HG03558 (cell line): Measurements from ENCODE around the gene SYS1.

Experiments used
- ATAC-seq: cut with Tn5 transposase; IDR thresholded peaks from one replicate; pipeline ENCODE4 v1.9.1; 2021; ENCODE audit warnings: moderate number of reproducible peaks; ENCODE audit not compliant: unreplicated experiment; ENCODE audit errors: extremely low read depth

SYS1 gene

DNA sequence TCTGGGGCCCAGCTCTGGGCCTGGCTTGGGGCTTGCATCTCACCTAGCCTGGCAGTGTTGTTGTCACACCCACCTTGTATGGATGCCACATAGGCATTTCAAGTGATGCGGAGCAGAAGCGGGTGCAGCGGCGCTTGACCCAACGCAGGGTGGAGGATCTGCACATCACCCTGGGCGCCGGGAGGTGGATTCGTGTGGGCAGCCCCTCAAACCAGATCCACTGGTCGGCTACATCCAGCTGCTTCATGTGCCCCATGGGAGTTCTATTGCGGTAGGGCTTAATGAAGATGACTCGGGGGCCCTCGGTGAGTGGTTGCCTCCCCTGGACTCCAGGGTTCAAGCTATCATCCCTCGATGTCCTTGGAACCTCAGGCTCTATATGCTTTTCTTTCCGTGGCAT is 12.0 kb downstream of the SYS1 start:
- ATAC-seq, result no peak

DNA sequence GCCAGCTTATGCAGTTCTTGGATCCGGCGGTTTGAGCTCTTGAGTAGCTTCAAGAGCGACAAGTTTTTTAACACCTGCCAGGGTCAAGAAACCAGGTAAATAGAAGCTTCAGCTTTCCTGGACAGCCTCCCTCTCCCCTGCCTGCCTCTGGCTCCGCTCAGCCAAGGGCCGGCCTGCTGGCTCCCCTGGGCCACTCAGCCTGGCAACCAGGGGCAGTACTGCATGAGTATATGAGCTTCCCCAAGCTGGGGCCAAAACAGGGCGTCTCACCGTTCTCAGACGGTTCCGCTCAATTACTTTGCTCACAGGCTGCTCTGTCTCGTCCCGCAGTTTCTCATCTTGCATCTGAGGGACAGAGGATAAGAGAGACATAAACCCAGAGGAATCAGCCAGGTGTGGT is 14.3 kb downstream of the SYS1 start:
- ATAC-seq, result no peak

DNA sequence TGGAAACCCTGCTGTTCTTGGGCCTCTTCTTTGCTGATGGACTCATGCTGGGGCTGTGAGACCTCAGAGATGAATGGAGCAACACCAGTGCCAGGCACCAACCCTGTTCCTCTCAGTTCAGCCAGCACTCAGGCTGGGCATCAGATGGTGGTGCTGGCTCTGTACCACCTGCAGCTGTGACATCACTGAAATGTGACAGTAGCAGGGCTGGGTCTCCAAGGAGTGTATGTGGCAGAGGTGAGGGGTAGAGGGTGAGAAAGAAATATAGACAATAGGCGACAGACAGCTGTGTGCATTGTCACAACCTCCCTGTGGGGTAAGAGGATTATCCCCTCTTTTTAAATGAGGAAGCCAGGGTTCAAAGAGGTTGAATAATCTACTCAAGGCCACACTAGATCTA is 15.2 kb downstream of the SYS1 start, which contains the start of gene TP53TG5:
TSS of gene TP53TG5 (minus strand) at position 135 of the 400 bp plus-strand sequence. CDS start at position 46, 89 bp downstream.
- no peak for ATAC-seq

DNA sequence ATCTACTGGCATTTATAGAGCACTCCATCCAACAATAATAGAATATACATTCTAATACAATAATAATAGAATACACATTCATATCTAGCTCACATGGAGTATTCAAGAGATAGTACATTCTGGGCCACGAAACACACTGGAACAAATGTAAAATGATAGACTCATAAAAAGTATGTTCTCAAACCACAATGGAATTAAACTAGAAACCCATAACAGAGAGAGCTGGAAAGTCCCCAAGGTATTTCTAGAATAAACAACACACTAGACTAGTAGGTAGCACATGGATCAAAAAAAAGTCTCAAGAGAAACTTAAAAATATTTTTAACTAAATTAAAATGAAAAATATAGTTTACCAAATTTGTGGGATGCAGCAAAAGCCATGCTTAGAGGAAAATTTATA is 24.3 kb downstream of the SYS1 start:
- ATAC-seq, result no peak

DNA sequence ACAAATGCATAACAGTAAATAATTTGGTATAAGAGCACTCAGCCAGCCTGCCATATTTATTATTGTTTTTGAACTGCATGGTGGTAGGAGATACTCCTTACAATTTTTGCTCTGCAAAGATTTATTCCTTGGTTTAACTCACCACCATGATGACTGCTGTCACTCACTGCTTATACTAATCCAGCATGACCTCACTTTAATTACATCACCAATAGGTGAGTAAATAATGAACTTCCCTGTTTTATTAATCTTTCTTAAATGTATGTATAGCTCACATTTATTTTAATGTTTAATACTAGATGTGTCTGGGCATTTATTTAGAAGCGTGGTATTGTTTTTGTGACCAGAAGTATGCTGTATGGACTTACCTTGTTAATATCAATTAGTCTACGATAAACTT is 28.0 kb downstream of the SYS1 start:
- no peak for ATAC-seq

DNA sequence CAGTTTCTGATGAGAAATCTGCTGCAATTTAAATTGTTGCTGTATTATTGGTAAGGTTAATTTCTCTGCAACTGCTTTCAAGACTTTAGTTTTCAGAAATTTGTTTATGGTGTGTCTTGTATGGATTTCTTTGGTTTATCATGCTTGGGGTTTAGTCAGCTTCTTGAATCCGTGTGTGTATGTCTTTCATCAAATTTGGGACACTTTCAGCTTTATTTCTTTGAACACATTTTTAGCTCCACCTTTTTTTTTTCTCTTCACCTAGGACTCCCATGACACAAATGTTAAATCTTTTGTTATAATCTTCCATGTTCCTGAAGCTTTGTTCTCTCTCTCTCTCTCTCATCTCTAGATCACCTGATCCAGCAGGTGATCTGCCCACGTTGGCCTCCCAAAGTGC is 28.6 kb downstream of the SYS1 start:
- no peak for ATAC-seq

DNA sequence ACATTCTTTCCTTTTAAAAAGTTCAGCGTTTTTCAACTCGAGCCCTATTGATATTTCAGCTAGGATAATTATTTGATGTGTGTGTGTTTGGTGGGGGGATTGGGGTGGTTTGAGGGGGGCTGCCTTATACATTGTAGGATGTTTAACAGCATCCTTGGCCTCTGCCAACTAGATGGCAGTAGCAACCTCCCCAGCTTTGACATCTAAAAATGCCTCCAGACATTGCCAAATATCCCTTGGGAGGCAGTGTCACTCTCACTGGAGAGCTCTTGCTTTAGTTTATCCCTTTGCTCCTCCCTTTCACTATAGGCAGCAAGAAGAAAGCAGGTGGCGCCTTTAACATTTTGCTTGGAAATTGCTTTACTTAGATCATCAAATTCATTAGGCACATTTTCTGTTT is 29.8 kb downstream of the SYS1 start:
- ATAC-seq, result no peak

DNA sequence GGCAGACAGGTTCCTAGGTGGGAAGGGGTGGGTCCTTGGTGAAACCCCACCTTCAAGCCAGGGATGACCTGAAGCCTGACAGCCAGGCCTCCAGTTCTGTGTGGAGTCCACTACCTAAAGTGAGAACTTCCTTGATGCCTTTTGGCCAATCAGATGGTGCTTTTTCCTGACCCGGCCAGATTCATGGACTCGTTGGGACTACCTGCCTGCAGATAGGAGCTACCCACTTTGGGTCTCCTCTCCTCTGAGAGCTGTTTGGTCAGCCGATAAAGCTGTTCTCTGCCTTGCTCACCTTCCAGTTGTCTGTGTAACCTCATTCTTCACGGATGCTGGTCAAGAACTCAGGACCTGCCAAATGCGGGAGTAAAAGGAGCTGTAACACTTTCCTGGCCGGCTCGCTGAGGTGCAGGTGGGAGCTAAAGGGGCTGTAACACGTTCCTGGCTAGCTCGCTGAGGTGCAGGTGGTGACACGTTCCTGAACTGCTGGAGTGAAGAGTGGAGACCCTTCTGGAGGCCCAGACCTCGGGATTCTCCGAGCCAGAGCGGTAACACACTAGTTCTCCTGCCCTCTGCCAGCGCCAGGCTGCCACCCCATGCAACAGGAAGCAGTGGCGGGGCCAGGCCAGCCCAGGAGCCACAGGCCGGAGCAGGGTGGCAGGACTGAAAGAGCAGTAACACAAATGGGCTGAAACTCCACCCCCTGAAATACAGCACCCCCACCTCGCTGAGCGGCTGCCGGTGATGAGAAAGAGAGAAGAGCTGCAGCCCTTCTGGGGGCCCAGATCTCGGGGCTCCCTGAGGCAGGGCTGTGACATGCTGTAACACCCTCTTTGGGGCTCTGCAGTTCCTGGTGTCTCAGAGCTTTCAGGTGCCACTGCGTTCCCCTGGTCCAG is 31.5 kb downstream of the SYS1 start:
- no peak for ATAC-seq

DNA sequence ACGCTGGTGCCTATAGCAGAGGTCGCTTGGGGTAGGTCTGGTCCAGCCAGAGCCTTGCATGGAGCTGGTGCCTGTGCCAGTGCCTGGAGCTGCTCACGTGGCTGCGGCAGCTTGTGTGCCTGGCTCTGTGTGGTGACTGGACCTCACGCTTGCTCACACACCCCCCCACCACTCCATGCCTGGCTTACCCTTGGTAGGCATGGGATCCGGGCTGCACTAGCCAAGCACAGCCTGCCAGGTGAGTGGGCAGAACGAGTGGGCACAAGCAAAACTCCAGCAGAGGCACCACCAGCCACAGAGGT is 32.1 kb downstream of the SYS1 start:
- no peak for ATAC-seq

DNA sequence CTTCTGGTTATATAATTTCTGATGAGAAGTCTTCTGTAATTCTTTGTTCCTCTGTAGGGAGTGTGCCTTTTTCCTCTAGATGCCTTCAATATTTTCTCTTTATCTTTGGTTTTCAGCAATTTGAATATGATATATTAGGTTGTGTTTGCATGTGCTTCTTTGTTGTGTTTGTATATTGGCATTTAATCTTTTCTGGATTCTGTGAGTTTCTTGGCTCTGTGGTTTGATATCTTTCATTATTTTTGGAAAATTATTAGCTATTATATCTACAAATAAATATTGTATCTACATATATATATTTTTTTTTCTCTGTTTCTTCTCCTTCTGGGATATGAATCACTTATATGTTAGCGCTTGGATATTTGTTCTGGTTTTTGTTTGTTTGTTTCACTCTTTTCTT is 36.1 kb downstream of the SYS1 start:
- no peak for ATAC-seq

DNA sequence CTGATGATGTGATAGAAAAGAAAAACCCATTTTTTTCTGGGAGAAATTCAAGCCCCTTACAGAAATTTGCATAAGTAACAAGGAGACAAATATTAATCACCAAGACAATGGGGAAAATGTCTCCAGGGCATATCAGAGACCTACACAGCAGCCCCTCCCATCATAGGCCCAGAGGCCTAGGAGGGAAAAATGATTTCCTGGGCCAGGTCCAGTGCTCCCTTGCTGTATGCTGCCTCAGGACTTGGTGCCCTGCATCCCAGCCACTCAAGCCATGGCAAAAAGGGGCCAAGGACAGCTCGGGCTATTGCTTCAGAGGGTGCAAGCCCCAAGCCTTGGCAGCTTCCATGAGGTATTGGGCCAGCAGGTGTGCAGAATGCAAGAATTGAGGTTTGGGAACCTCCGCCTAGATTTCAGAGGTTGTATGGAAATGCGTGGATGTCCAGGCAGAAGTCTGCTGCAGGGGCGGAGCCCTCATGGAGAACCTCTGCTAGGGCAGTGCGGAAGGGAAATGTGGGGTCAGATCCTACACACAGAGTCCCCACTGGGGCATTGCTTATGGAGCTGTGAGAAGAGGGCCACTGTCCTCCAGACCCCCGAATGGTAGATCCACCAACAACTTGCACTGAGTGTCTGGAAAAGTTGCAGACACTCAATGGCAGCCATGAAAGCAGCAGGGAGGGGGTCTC is 37.5 kb downstream of the SYS1 start:
- ATAC-seq, result no peak

DNA sequence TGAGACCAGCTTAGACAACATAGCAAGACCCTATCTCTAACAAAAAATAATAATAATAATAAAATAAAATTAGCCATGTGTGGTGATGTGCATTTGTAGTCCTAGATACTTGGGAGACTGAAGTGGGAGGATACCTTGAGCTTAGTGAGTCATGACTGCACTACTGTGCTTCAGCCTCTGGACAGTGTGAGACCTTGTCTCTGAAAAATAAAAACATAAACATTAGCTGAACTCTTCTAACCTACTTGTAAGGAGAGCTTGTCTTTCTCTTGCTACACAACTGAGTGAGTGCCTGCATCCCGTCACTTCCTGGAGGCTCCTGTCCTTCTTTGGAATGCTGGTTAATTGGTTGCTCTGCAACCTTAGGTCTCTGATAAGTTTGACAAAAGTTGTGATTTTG is 40.0 kb downstream of the SYS1 start:
- ATAC-seq, result no peak

DNA sequence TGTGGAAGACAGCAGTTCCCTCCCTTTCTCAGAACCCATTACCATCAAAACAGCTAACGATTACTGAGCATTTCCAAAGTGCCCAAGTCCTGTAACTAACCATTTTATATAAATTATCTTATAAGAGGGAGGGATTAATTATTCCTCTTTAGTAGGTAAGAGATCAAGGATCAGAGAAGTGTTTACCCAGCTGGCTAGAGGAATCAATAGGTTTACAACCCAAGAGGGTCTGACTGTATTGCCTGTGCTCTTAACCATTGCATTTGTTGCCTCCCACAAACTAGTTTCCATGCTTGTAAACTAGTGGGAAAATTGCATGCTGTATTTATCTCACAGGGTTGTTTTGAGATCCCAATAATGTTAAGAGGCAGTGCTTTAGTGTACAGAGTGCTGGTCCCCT is 41.5 kb downstream of the SYS1 start:
- no peak for ATAC-seq

DNA sequence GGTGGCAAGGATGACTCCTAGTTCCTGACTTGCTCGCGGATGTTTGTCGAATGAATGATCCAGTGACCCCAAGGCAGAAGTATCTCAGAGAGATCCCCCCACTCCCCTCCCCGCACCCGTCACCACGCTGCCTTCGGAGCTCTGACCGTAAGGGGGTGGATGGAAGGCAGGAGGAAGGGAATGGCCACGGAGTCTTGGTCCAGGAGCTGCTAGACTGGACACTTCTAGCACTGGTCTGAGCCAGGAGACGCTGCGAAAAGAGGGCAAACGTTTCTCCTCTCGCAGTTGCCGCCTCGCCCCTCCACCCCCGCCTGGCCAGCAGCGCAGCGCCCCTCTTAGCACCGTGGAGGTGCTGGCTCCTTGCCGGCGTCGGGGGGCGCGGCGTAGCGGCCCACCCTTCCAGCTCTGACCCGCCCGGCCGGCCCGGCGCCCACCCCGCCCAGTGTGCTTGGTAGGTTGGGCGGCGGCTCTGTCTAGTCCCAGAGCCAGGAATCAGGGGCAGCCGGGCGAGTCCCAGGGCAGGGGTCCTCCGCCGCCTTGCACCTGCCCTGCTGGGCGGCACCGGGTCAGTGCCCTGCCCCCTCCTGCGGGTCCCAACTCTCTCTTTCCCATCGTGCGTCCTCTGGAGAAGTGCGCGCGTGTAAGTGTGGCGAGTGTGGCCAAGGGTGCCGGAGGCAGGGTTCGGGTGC is 42.8 kb downstream of the SYS1 start:
- ATAC-seq, result no peak

DNA sequence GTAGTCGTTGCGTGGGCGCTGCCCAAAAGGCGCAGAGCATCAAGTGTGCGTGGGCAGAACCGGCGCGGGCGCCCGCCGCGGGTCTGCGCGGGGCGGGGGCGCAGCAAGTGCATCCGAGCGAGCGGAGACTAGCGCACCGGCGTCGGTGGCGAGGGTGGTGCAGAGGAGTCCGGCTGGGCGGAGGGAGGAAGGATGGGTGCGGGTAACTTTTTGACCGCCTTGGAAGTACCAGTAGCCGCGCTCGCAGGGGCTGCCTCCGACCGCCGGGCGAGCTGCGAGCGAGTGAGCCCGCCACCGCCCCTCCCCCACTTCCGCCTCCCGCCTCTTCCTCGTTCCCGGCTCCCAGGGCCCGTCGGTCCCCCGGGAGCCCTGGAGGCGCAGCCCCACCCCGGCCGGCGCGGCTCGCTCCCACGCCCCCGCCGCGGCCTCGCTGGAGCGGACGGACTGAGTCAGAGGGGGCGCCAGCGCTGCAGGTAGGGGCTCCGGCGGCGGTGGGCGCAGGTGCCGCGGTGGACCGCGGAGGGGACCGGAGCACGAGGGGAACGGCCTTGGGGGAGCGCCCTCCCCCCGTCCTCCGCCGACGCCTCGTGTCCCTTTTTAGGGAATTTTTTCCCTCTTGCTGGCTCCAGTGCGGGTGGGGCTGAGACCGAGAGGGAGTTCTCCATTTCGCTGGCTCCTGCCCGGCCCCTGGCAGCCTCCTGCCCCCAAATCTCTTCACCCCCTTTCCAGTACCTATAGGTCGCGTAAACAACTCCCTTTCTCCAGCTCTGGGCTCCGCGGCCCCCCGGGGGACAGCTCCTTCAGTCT is 43.5 kb downstream of the SYS1 start:
- ATAC-seq, result no peak

DNA sequence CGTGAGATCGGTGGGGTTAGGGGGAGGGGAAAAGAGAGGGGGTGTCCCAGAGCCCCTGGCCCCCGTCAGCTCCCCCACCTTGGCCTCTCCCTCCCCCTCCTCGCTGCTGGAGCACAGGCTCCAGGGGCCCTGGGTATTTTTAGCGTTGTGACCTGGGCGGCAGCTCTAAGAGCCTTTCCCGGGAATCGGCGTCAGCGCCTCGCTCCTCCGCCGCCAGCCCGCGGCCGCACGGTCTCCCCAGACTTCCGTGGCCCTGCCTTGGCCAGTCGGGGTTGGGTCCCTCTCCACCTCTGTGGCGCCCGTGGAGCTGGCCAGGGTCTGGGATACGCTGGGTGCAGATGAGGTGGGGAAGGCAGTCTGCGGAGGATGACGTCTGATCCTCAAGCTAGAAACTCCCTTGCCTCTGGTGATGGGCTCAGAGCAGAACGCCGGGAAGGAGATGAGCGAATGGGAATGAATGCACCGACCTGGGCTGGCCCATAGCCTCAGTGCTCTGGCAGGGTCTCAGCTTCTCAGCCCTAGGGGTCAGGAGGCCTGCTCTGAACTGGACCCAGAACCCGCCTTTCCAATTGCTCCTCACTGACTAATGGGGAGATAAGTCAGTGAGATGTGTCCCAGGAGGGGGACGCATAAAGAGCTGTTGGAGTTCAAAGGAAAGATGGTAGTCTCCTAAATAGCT is 44.2 kb downstream of the SYS1 start:
- no peak for ATAC-seq

DNA sequence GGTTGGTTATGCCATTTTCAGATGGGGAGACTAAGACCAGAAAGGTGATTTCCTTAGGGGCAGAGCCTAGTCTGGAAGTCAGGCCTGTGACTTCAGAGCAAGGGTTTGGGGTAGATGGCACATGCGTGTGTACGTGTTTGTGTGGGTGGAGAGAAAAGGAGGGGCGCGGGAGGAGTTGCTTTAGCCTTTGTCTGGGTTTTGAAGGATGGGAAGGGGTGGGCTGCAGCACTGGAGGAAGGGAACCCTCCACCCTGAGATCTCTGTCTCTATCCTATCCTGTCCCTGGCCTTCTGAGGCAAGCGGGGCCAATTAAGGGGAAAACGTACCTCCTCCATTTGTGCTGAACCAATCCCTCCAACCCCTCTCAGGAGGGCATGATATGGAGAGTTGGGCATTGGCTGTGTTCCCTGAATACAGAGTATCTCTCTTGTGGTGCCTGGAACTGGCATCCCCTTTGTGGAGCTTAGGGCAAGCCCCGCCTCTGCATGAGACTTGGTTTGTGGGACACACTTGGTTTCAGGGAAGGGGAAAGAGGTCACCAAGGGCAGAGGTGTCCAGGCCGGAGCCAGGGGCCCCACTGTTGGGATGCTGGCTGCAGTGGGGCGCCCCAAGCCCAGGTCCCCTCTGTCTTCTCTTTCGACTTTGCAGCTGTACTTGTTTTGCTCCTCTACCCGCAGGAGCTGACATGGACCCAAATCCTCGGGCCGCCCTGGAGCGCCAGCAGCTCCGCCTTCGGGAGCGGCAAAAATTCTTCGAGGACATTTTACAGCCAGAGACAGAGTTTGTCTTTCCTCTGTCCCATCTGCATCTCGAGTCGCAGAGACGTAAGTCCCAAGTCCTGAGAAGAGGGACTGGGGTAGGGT is 45.1 kb downstream of the SYS1 start, which contains the start of gene DBNDD2:
TSS of gene DBNDD2 (plus strand) at position 507 of the 863 bp plus-strand sequence. CDS start at position 686, 179 bp downstream.
- ATAC-seq, result no peak

DNA sequence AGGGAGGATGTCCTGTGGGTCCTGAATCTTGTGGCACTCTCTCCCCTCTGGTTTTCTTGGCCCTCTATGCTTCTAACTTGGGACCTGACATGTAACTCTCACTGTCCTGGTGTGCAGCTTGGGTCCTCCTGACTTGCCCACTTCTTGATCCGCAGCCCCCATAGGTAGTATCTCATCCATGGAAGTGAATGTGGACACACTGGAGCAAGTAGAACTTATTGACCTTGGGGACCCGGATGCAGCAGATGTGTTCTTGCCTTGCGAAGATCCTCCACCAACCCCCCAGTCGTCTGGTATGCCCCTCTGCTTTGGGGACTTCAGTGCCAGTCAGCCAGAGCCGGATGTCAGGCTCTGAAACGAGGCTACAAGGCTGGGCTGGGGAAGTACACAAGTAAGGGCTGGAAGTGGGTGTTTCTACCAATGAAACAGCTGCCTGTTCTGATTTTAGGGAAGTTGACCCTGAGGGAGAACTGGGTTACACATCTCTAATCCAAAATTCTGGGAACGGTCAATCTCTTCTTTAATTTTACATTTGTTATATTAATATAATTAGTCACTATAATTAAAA is 45.8 kb downstream of the SYS1 start:
- no peak for ATAC-seq
